Liver (tissue), 9 donors: ENCODE measurements around the gene TENT4B. TPM values are rescaled to one million over a fixed set of nuclear protein-coding genes. Genes with fewer than 3 reads are reported as not detected.

ENCODE experiments used
- DNase-seq: peaks from one replicate; pipeline ENCODE4 v3.0.0-alpha.2; 2017; ENCODE audit warnings: low spot score
- H3K27ac ChIP-seq, 2 donors: one replicate each; pipeline ENCODE4 v1.7.0; 2013; ENCODE audit warnings: inconsistent platforms in 2 of 2, low read length in 2 of 2, control low read depth in 1 of 2, low read depth in 1 of 2, mild to moderate bottlenecking in 1 of 2
- H3K27me3 ChIP-seq, 4 donors: one replicate each; pipeline versions ENCODE4 v1.6.1 to v1.7.0; 2013; ENCODE audit warnings: low read length in 3 of 4, inconsistent platforms in 1 of 4, mild to moderate bottlenecking in 1 of 4, moderate library complexity in 1 of 4; ENCODE audit not compliant: control insufficient read depth in 4 of 4, insufficient read depth in 4 of 4
- H3K36me3 ChIP-seq, 4 donors: one replicate each; pipeline versions ENCODE4 v1.6.1 to v1.7.0; 2013; ENCODE audit warnings: low read length in 3 of 4, mild to moderate bottlenecking in 3 of 4, low read depth in 1 of 4, moderate library complexity in 1 of 4; ENCODE audit not compliant: control insufficient read depth in 4 of 4, insufficient read depth in 3 of 4
- H3K4me1 ChIP-seq, 4 donors: one replicate each; pipeline versions ENCODE4 v1.6.1 to v1.7.0; 2013; ENCODE audit warnings: low read length in 3 of 4, mild to moderate bottlenecking in 3 of 4, moderate library complexity in 1 of 4; ENCODE audit not compliant: control insufficient read depth in 4 of 4, insufficient read depth in 4 of 4
- H3K4me3 ChIP-seq, 3 donors: one replicate each; pipeline versions ENCODE4 v1.6.1 to v1.7.0; 2013; ENCODE audit warnings: low read length in 3 of 3, control low read depth in 1 of 3, low read depth in 1 of 3, mild to moderate bottlenecking in 1 of 3
- H3K9ac ChIP-seq, 2 donors: one replicate each; pipeline ENCODE4 v1.7.0; 2013; ENCODE audit warnings: low read length in 2 of 2, mild to moderate bottlenecking in 2 of 2, moderate library complexity in 2 of 2, control low read depth in 1 of 2, low read depth in 1 of 2
- H3K9me3 ChIP-seq, 4 donors: one replicate each; pipeline versions ENCODE4 v1.6.1 to v1.7.0; 2013; ENCODE audit warnings: low read length in 3 of 4; ENCODE audit not compliant: control insufficient read depth in 4 of 4
- ATF3 ChIP-seq: IDR thresholded peaks from 2 replicates; pipeline ENCODE4 v1.6.1; 2016; ENCODE audit warnings: antibody characterized with exemption
- EGR1 ChIP-seq, 2 donors: IDR thresholded peaks; 2 replicates each; pipeline ENCODE4 v1.6.1; 2016 to 2018; ENCODE audit warnings: antibody characterized with exemption in 2 of 2, low read depth in 2 of 2
- FOXA1 ChIP-seq: IDR thresholded peaks from 2 replicates; pipeline ENCODE4 v1.6.1; 2016; ENCODE audit warnings: antibody characterized with exemption
- FOXA2 ChIP-seq: IDR thresholded peaks from 2 replicates; pipeline ENCODE4 v1.6.1; 2016; ENCODE audit warnings: antibody characterized with exemption
- GABPA ChIP-seq, 2 donors: IDR thresholded peaks in 1 of 2; conservative IDR thresholded peaks in 1 of 2; 2 replicates each; pipeline ENCODE4 v1.6.1; 2016; ENCODE audit warnings: antibody characterized with exemption in 2 of 2, mild to moderate bottlenecking in 1 of 2, moderate library complexity in 1 of 2
- HNF4A ChIP-seq, 2 donors: conservative IDR thresholded peaks; 2 replicates each; pipeline ENCODE4 v1.6.1; 2016; ENCODE audit warnings: antibody characterized with exemption in 2 of 2, mild to moderate bottlenecking in 2 of 2
- HNF4G ChIP-seq: IDR thresholded peaks from 2 replicates; pipeline ENCODE4 v1.6.1; 2016; ENCODE audit warnings: antibody characterized with exemption
- JUND ChIP-seq, 2 donors: IDR thresholded peaks; 2 replicates each; pipeline ENCODE4 v1.6.1; 2016; ENCODE audit warnings: antibody characterized with exemption in 2 of 2
- NR2F2 ChIP-seq: IDR thresholded peaks from 2 replicates; pipeline ENCODE4 v1.6.1; 2016; ENCODE audit warnings: antibody characterized with exemption
- RAD21 ChIP-seq, 2 donors: IDR thresholded peaks; 2 replicates each; pipeline ENCODE4 v1.6.1; 2016; ENCODE audit warnings: antibody characterized with exemption in 2 of 2, mild to moderate bottlenecking in 2 of 2
- REST ChIP-seq: IDR thresholded peaks from 2 replicates; pipeline ENCODE4 v1.6.1; 2016; ENCODE audit warnings: antibody characterized with exemption, mild to moderate bottlenecking
- RXRA ChIP-seq, 2 donors: IDR thresholded peaks; 2 replicates each; pipeline ENCODE4 v1.6.1; 2017 to 2018; ENCODE audit warnings: antibody characterized with exemption in 2 of 2, mild to moderate bottlenecking in 1 of 2
- SP1 ChIP-seq: IDR thresholded peaks from 2 replicates; pipeline ENCODE4 v1.6.1; 2018; ENCODE audit warnings: antibody characterized with exemption, mild to moderate bottlenecking
- TAF1 ChIP-seq: conservative IDR thresholded peaks from 2 replicates; pipeline ENCODE4 v1.6.1; 2016; ENCODE audit warnings: antibody characterized with exemption, mild to moderate bottlenecking
- YY1 ChIP-seq: IDR thresholded peaks from 2 replicates; pipeline ENCODE4 v1.6.1; 2016; ENCODE audit warnings: antibody characterized with exemption, mild to moderate bottlenecking
- ZBTB33 ChIP-seq: IDR thresholded peaks from 2 replicates; pipeline ENCODE4 v1.6.1; 2016; ENCODE audit warnings: antibody characterized with exemption
- WGBS: extraction: QIAGEN DNeasy Blood & Tissue Kit; methylation state at CpG from one replicate; pipeline ENCODE4 v1.1.7; 2013; 5-methylcytosine and 5-hydroxymethylcytosine counted together
- polyA plus RNA-seq, 2 donors: library from polyadenylated mRNA; stranded (reverse) in 1 of 2; unstranded in 1 of 2; fragments of 200-250 nt in 1 of 2; fragments of >200 nt in 1 of 2; fragmentation: Nextera tagmentation in 1 of 2; extraction: Ambion mirVana in 1 of 2; gene quantifications; one replicate each; pipeline versions ENCODE4 v1.2.1 to v1.2.3, GENCODE V29; 2013 to 2015
- total RNA-seq, 2 donors: library from RNA; depleted of rRNA; stranded (reverse); fragments of >200 nt; gene quantifications; one replicate each; pipeline ENCODE4 v1.2.3, GENCODE V29; 2014
- TF ChIP-seq, protein P1 (sequence below): fragments of 150-350 bp; IDR thresholded peaks from 2 replicates; pipeline ENCODE4 v1.5.1; 2017; ENCODE audit warnings: improper control_type of control experiment, low read depth, low read length; ENCODE audit not compliant: missing input control
- TF ChIP-seq, protein P2 (sequence below): IDR thresholded peaks from 2 replicates; pipeline ENCODE4 v1.6.1; 2016; ENCODE audit warnings: antibody characterized with exemption
- donor health status: healthy.
- donor health status: healthy.
- donor health status: healthy.
- donor health status: healthy.
- donor health status: healthy.

Gene TENT4B
- total and polyA plus RNA-seq, 4 donors: 4.2 to 10.8 (median 7.9) TPM

DNA sequence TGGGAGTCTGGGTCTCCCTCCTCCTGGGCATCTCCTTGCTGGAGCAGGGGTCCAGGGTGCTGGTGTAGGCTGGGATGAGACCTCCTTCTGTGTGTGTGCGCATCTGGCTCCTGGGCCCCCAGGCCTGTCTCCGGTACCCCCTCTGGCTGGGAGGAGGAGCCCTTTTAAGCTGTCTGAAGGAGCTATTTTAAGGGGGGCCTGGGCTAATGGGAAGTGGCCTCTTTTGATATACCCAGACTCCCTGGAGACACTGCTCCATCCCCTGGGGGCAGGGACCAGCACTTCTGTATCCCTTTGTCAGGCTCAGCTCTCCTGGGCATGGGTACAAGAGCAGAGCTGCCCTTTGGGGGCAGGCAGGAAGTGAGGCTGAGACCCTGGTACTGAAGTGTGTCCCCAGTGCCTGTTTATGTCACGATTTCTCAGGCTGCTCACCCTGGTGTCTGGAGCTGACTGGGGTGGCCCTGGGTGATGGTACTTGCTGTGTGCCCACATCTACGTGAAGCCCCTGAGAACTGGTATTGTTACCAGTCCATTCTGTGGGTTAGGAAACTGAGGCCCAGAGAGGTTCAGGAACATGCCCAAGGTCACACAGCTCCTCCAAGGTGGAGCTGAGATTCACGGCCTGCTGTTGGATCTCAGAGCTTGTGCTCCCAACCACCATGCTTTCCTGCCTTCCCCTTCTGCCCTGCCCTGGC is 119.7 kb downstream of the TENT4B start:
- H3K4me1 ChIP-seq: peaks cover 0 to 3% (median 0%) of the 10 kb centered on the region in 4 donors

More for the DNA sequence above, 119.7 kb downstream of the TENT4B start:
- no peak for DNase-seq
- 96% methylated on average over 5 of the region's 5 CpGs for WGBS
- no peaks in the 10 kb centered on the region for H3K36me3 ChIP-seq
- H3K9ac ChIP-seq: no peak overlapping the region
- TF ChIP-seq RXRA (IDR thresholded peaks at IDR 0.05): no peak
- TF ChIP-seq, protein P1, sequence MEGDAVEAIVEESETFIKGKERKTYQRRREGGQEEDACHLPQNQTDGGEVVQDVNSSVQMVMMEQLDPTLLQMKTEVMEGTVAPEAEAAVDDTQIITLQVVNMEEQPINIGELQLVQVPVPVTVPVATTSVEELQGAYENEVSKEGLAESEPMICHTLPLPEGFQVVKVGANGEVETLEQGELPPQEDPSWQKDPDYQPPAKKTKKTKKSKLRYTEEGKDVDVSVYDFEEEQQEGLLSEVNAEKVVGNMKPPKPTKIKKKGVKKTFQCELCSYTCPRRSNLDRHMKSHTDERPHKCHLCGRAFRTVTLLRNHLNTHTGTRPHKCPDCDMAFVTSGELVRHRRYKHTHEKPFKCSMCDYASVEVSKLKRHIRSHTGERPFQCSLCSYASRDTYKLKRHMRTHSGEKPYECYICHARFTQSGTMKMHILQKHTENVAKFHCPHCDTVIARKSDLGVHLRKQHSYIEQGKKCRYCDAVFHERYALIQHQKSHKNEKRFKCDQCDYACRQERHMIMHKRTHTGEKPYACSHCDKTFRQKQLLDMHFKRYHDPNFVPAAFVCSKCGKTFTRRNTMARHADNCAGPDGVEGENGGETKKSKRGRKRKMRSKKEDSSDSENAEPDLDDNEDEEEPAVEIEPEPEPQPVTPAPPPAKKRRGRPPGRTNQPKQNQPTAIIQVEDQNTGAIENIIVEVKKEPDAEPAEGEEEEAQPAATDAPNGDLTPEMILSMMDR: no peak
- TF ChIP-seq ZBTB33: no peak
- no peak for TF ChIP-seq NR2F2
- TF ChIP-seq FOXA2: no peak
- TF ChIP-seq ATF3: no peak
- TF ChIP-seq FOXA1: no peak
- no peak for TF ChIP-seq REST
- TF ChIP-seq SP1: no peak
- no peak for TF ChIP-seq YY1
- no peak for TF ChIP-seq JUND (IDR thresholded peaks at IDR 0.05)
- TF ChIP-seq TAF1: no peak
- TF ChIP-seq HNF4G: no peak
- TF ChIP-seq RAD21 (IDR thresholded peaks at IDR 0.05): no peak
- TF ChIP-seq, protein P2, sequence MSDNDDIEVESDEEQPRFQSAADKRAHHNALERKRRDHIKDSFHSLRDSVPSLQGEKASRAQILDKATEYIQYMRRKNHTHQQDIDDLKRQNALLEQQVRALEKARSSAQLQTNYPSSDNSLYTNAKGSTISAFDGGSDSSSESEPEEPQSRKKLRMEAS: no peak
- no peak for TF ChIP-seq EGR1 (IDR thresholded peaks at IDR 0.05; ENCODE audit: low read depth in 2 of 2)
- TF ChIP-seq HNF4A (conservative IDR thresholded peaks at IDR 0.05): no peak
- no peak for TF ChIP-seq GABPA (IDR thresholded peaks at IDR 0.05 in 1 of 2, conservative IDR thresholded peaks at IDR 0.05 in 1 of 2)
- H3K27ac ChIP-seq: no peak overlapping the region
- H3K9me3 ChIP-seq: no peaks in the 10 kb centered on the region
- H3K4me3 ChIP-seq: no peak overlapping the region
- no peaks in the 10 kb centered on the region for H3K27me3 ChIP-seq
